DOHH2 (cell line): ENCODE data around the gene DMXL2.

Experiments
- CTCF ChIP-seq: fragments of 200-600 bp; sonication (generic); IDR thresholded peaks from one replicate; pipeline ENCODE4 v1.5.1; 2014; ENCODE audit warnings: antibody characterized with exemption, mild to moderate bottlenecking, low read depth, low read length; ENCODE audit not compliant: poor library complexity, severe bottlenecking
- EZH2phosphoT487 ChIP-seq: fragments of 200-600 bp; sonication (generic); IDR thresholded peaks from 2 replicates; pipeline ENCODE4 v1.6.1; 2017; ENCODE audit warnings: borderline replicate concordance, mild to moderate bottlenecking, antibody characterized with exemption, low read length, moderate library complexity, mixed read lengths

GRCh38 chr15:51496246-51496645 lies 126.3 kb downstream of the DMXL2 start:
- TF ChIP-seq CTCF (no peak), EZH2phosphoT487 (no peak)
